ENCODE data around the gene A2ML1. TPM values are rescaled to one million over a fixed set of nuclear protein-coding genes. Genes with fewer than 3 reads are reported as not detected.
"Not testable (repeated sequence)": the region's sequence is repeated elsewhere in the genome, so short reads cannot be mapped to it uniquely, and the experiment has no call there.

A2ML1 gene
- total and polyA plus RNA-seq, 2 donors from 2014 or later: not detected

GRCh38 chr12:8818526-8818925 is 3.9 kb upstream of the A2ML1 start:
- H3K27me3 ChIP-seq (ENCODE audit: control insufficient read depth, insufficient read depth, low read length): no peaks in the 10 kb centered on the region
- no peaks in the 10 kb centered on the region for H3K36me3 ChIP-seq (ENCODE audit: control insufficient read depth in 2 of 3, insufficient read depth in 3 of 3, low read length in 3 of 3)
- FAIRE-seq (no peak), DNase-seq (no peak)
- intact Hi-C loops (cut with DNase I): no loop called here
- no peak for TF ChIP-seq CTCF (IDR thresholded peaks at IDR 0.05; ENCODE audit: borderline replicate concordance, extremely low read depth, insufficient read depth)
- no peak overlapping the region for H3K27ac ChIP-seq (ENCODE audit: low read depth in 2 of 2, low read length in 2 of 2)
- H3K4me1 ChIP-seq (ENCODE audit: control insufficient read depth in 2 of 3, insufficient read depth in 2 of 3, low read depth in 1 of 3, low read length in 3 of 3): no peaks in the 10 kb centered on the region
- no peak overlapping the region for H3K9ac ChIP-seq (ENCODE audit: low read length in 3 of 3)
- no peaks in the 10 kb centered on the region for H3K9me3 ChIP-seq (ENCODE audit: control insufficient read depth in 2 of 3, insufficient read depth in 1 of 3, low read length in 3 of 3)
- no peak overlapping the region for H3K4me3 ChIP-seq (ENCODE audit: low read length in 3 of 3)

DNA sequence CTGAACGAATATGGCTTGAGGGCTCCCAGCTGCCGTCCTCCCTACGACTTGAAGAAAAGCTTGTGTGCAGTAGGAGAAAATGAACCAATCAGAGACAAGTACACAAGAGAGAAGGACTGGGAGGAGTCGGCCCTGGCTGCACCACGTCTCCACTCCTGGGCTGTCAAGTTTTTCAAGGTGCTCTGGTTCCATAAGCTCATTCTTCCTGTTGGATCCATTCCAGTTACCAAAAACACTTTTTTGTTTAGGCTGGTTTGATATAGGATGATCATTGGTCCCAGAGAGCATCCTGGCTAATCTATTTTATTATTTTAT is 2.8 kb upstream of the A2ML1 start:
- no peak for FAIRE-seq
- no peaks in the 10 kb centered on the region for H3K4me1 ChIP-seq (ENCODE audit: control insufficient read depth in 2 of 3, insufficient read depth in 2 of 3, low read depth in 1 of 3, low read length in 3 of 3)
- no peak overlapping the region for H3K27ac ChIP-seq (ENCODE audit: low read depth in 2 of 2, low read length in 2 of 2)
- peak in 3 of 5 donors; percentile 12 to 42 (median 19) for DNase-seq
- no peaks in the 10 kb centered on the region for H3K27me3 ChIP-seq (ENCODE audit: control insufficient read depth, insufficient read depth, low read length)
- no peak overlapping the region for H3K9ac ChIP-seq (ENCODE audit: low read length in 3 of 3)
- intact Hi-C loops (cut with DNase I): no loop called here
- no peaks in the 10 kb centered on the region for H3K9me3 ChIP-seq (ENCODE audit: control insufficient read depth in 2 of 3, insufficient read depth in 1 of 3, low read length in 3 of 3)
- H3K4me3 ChIP-seq (ENCODE audit: low read length in 3 of 3): no peak overlapping the region
- TF ChIP-seq CTCF (IDR thresholded peaks at IDR 0.05; ENCODE audit: borderline replicate concordance, extremely low read depth, insufficient read depth): no peak
- H3K36me3 ChIP-seq (ENCODE audit: control insufficient read depth in 2 of 3, insufficient read depth in 3 of 3, low read length in 3 of 3): no peaks in the 10 kb centered on the region

DNA sequence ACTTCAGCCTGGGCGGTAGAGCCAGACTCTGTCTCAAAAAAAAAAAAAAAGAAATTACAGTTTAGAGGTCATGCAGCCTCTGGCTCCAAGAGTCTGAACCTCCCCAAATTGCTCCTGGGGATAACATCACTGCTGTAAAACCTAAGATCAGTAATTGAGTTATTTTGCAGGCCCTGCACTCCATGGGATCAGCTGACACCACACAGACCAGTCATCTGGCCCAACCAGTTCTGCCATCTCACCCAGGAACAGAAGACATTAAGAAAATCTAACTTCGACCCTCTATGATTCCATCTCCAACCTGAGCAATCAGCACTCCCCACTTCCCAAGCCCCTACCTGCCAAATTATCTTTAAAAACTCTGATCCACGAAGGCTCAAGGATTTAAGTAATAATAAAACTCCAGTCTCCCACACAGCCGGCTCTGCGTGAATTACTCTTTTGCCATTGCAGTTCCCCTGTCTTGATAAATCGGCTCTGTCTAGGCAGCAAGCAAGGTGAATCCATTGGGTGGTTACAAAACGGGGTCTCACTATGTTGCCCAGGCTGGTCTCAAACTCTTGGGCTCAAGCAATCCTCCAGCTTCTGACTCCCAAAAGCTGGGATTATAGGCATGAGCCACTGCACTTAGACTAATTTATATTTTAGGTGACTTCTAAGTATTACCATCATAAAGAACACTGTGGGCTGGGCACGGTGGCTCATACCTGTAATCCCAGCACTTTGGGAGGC is 1.6 kb upstream of the A2ML1 start:
- H3K9me3 ChIP-seq (ENCODE audit: control insufficient read depth in 2 of 3, insufficient read depth in 1 of 3, low read length in 3 of 3); H3K9ac ChIP-seq (ENCODE audit: low read length in 3 of 3); H3K4me3 ChIP-seq (ENCODE audit: low read length in 3 of 3); H3K27me3 ChIP-seq (ENCODE audit: control insufficient read depth, insufficient read depth, low read length); FAIRE-seq; H3K36me3 ChIP-seq (ENCODE audit: control insufficient read depth in 2 of 3, insufficient read depth in 3 of 3, low read length in 3 of 3); H3K27ac ChIP-seq (ENCODE audit: low read depth in 2 of 2, low read length in 2 of 2); H3K4me1 ChIP-seq (ENCODE audit: control insufficient read depth in 2 of 3, insufficient read depth in 2 of 3, low read depth in 1 of 3, low read length in 3 of 3); DNase-seq: not testable (repeated sequence)
- intact Hi-C loops (cut with DNase I): loop anchor here (10.0 kb wide), 1 partner anchor 136 kb away; no protein-coding TSS in a partner anchor

DNA sequence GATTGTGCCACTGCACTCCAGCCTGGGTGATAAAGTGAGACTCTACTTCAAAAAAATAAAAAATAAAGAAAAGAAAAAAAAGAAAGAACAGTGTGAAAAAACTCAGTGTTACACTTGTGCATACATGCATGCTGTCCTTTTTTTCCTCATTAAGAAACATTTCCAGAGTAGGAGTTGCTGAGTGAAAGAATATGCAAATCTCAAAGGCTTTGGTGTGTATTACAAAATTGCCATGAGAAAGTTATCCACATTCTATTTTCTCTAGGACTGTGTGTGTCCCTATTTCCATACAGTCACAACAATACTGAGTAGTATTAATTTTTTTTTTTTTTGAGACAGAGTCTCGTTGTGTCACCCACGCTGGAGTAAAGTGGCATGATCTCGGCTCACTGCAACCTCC is 830 bp upstream of the A2ML1 start:
- no peaks in the 10 kb centered on the region for H3K36me3 ChIP-seq (ENCODE audit: control insufficient read depth in 2 of 3, insufficient read depth in 3 of 3, low read length in 3 of 3)
- H3K9ac ChIP-seq (ENCODE audit: low read length in 3 of 3): no peak overlapping the region
- no peak overlapping the region for H3K27ac ChIP-seq (ENCODE audit: low read depth in 2 of 2, low read length in 2 of 2)
- intact Hi-C loops (cut with DNase I): loop anchor here (10.0 kb wide), 1 partner anchor 137 kb away; no protein-coding TSS in a partner anchor
- TF ChIP-seq CTCF (IDR thresholded peaks at IDR 0.05; ENCODE audit: borderline replicate concordance, extremely low read depth, insufficient read depth): no peak
- H3K9me3 ChIP-seq (ENCODE audit: control insufficient read depth in 2 of 3, insufficient read depth in 1 of 3, low read length in 3 of 3): no peaks in the 10 kb centered on the region
- H3K27me3 ChIP-seq (ENCODE audit: control insufficient read depth, insufficient read depth, low read length): no peaks in the 10 kb centered on the region
- no peak overlapping the region for H3K4me3 ChIP-seq (ENCODE audit: low read length in 3 of 3)
- H3K4me1 ChIP-seq (ENCODE audit: control insufficient read depth in 2 of 3, insufficient read depth in 2 of 3, low read depth in 1 of 3, low read length in 3 of 3): no peaks in the 10 kb centered on the region
- DNase-seq (no peak), FAIRE-seq (no peak)

Data from kidney (tissue), 14 donors.